Thoracic aorta (tissue), 2 donors: ENCODE measurements around the gene CAMK1. TPM values are rescaled to one million over a fixed set of nuclear protein-coding genes. Genes with fewer than 3 reads are reported as not detected.
A peak's percentile ranks its signal among the peaks of the same experiment; 100 is the strongest.

Experiments used
- ATAC-seq: fragments of 150-250 bp; one replicate; pipeline ENCODE4 v1.8.0; 2017; ENCODE audit warnings: low read depth; ENCODE audit not compliant: insufficient number of reproducible peaks, low FRiP score
- DNase-seq: peaks from one replicate; pipeline ENCODE4 v3.0.0-alpha.2; 2020; ENCODE audit warnings: low spot score
- H3K27ac ChIP-seq, 2 donors: fragments of 200-600 bp; sonication (generic); 1 replicate in 1 of 2; 2 replicates in 1 of 2; pipeline ENCODE4 v1.5.1; 2016; ENCODE audit warnings: mild to moderate bottlenecking in 2 of 2, moderate library complexity in 2 of 2
- H3K27me3 ChIP-seq: fragments of 200-600 bp; sonication (generic); replicated peaks from 2 replicates; pipeline ENCODE4 v1.6.0; 2016; ENCODE audit warnings: mild to moderate bottlenecking; ENCODE audit not compliant: insufficient read depth
- H3K36me3 ChIP-seq: fragments of 200-600 bp; sonication (generic); one replicate; pipeline ENCODE4 v1.5.1; 2016
- H3K4me1 ChIP-seq, 2 donors: fragments of 200-600 bp; sonication (generic); 1 replicate in 1 of 2; 2 replicates in 1 of 2; pipeline versions ENCODE4 v1.5.1 to v1.6.0; 2016; ENCODE audit warnings: low read depth in 2 of 2, mild to moderate bottlenecking in 1 of 2; ENCODE audit not compliant: control insufficient read depth in 1 of 2
- H3K4me3 ChIP-seq: fragments of 200-600 bp; sonication (generic); 2 replicates; pipeline ENCODE4 v1.5.1; 2016; ENCODE audit warnings: mild to moderate bottlenecking
- H3K9me3 ChIP-seq: fragments of 200-600 bp; sonication (generic); 2 replicates; pipeline ENCODE4 v1.5.1; 2016
- CTCF ChIP-seq: fragments of 200-600 bp; sonication (generic); IDR thresholded peaks from one replicate; pipeline ENCODE4 v1.5.1; 2019; ENCODE audit warnings: antibody characterized with exemption
- total RNA-seq, 2 donors: library from RNA; depleted of rRNA; stranded (reverse); fragments of >200 nt; gene quantifications; one replicate each; pipeline versions ENCODE4 v1.1.0 to v1.2.3, GENCODE V29; 2016

The CAMK1 gene
- total RNA-seq, result 10 to 100 TPM; 50.9 to 69.7 TPM

- DNase-seq, result no peak
- peak within 1 kb of the TSS; percentile 89 for H3K4me3 ChIP-seq
- no peaks in the 10 kb centered on the region for H3K27me3 ChIP-seq
- H3K4me1 ChIP-seq, result peaks cover 32 to 37% of the 10 kb centered on the region in 2 donors
- no peaks in the 10 kb centered on the region for H3K9me3 ChIP-seq
- TF ChIP-seq CTCF, result no peak
- peaks cover 5% of the 10 kb centered on the region for H3K36me3 ChIP-seq
- H3K27ac ChIP-seq, result peak within 1 kb of the TSS; percentile 91 to 93
- ATAC-seq, result peak; percentile 35
Observed at GRCh38 chr3:9769426-9770275, at the start of gene CAMK1. TSS of gene CAMK1 (minus strand) at chr3:9769947. CDS start at chr3:9767749, 2,198 bp downstream.

GRCh38 chr3:9818666-9819335 is 49.1 kb upstream of the CAMK1 start:
- H3K4me1 ChIP-seq, result no peaks in the 10 kb centered on the region
- H3K9me3 ChIP-seq, result no peaks in the 10 kb centered on the region
- no peak for TF ChIP-seq CTCF
- H3K36me3 ChIP-seq, result peaks cover 10% of the 10 kb centered on the region
- H3K27me3 ChIP-seq, result no peaks in the 10 kb centered on the region
- H3K4me3 ChIP-seq, result no peak overlapping the region
- no peak overlapping the region for H3K27ac ChIP-seq
- DNase-seq (no peak), ATAC-seq (no peak)

GRCh38 chr3:9817436-9817835 is 47.7 kb upstream of the CAMK1 start:
- ATAC-seq (no peak), DNase-seq (no peak)
- no peak overlapping the region for H3K4me3 ChIP-seq
- H3K27me3 ChIP-seq, result no peaks in the 10 kb centered on the region
- no peak for TF ChIP-seq CTCF
- H3K9me3 ChIP-seq, result no peaks in the 10 kb centered on the region
- no peak overlapping the region for H3K27ac ChIP-seq
- H3K4me1 ChIP-seq, result no peaks in the 10 kb centered on the region
- H3K36me3 ChIP-seq, result peaks cover 10% of the 10 kb centered on the region

GRCh38 chr3:9815986-9816385 is 46.2 kb upstream of the CAMK1 start:
- peaks cover 10% of the 10 kb centered on the region for H3K36me3 ChIP-seq
- no peak for DNase-seq
- H3K4me3 ChIP-seq, result no peak overlapping the region
- peaks cover 0 to 7% of the 10 kb centered on the region in 2 donors for H3K4me1 ChIP-seq
- TF ChIP-seq CTCF, result no peak
- ATAC-seq, result no peak
- H3K9me3 ChIP-seq, result no peaks in the 10 kb centered on the region
- no peaks in the 10 kb centered on the region for H3K27me3 ChIP-seq
- H3K27ac ChIP-seq, result no peak overlapping the region

- ATAC-seq (no peak), DNase-seq (no peak)
- Histone ChIP-seq H3K27me3 (no peaks in the 10 kb centered on the region), H3K4me3 (no peak overlapping the region), H3K9me3 (no peaks in the 10 kb centered on the region), H3K36me3 (no peaks in the 10 kb centered on the region), H3K27ac (no peak overlapping the region), H3K4me1 (peaks cover 0 to 20% of the 10 kb centered on the region in 2 donors)
- TF ChIP-seq CTCF, result no peak
Observed at GRCh38 chr3:9812870-9813483, 43.2 kb upstream of the CAMK1 start.
